ENCODE measurements around the gene SLC12A5.

GRCh38 chr20:46035253-46035652 lies 6.2 kb downstream of the SLC12A5 start:
- TF ChIP-seq CTCF (IDR thresholded peaks at IDR 0.05) (no peak), POLR2A (IDR thresholded peaks at IDR 0.05) (no peak)

Measured in Peyer's patch (tissue), 4 donors.